HG03045 (cell line): Measurements from ENCODE around the gene PGAM1.
"Not testable (repeated sequence)": the region's sequence is repeated elsewhere in the genome, so short reads cannot be mapped to it uniquely, and the experiment has no call there.

Experiments
- ATAC-seq: cut with Tn5 transposase; IDR thresholded peaks from one replicate; pipeline ENCODE4 v1.9.1; 2021; ENCODE audit warnings: mild to moderate bottlenecking, moderate library complexity; ENCODE audit not compliant: unreplicated experiment

Gene PGAM1

DNA sequence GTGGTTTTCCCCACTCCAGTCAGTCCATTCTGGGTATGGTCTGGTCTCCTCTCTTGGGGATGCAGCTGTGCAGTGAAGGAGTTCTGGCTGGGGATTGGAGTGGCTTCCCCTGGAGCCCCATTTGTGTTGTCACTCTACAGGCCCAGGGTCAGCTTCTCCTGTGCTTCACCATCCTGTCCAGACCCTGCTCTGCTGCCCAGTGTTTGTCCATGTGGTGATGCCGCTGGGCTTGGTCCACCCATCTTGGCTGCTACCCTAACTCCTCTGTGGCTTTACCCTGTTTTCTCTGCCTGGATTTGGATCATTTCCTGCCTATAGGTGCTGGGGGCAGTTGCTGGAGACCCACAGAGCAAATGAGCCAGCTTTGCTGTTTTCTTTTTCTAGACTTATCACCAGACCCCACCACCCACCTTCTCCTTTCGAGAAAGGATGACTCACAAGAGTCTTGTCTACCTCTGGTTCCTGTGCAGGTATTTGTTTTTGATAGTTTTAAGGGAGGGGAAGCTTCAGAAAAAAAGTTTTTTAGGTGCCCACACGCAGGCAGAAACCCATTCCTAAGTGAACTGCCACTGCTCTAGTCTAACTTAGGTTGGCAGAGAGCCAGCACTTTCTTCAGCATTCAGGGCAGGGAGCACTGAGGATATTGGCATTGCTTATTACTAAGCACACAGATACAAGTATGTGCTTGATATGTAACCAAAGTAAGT, 28.5 kb downstream of the PGAM1 start:
- no peak for ATAC-seq

DNA sequence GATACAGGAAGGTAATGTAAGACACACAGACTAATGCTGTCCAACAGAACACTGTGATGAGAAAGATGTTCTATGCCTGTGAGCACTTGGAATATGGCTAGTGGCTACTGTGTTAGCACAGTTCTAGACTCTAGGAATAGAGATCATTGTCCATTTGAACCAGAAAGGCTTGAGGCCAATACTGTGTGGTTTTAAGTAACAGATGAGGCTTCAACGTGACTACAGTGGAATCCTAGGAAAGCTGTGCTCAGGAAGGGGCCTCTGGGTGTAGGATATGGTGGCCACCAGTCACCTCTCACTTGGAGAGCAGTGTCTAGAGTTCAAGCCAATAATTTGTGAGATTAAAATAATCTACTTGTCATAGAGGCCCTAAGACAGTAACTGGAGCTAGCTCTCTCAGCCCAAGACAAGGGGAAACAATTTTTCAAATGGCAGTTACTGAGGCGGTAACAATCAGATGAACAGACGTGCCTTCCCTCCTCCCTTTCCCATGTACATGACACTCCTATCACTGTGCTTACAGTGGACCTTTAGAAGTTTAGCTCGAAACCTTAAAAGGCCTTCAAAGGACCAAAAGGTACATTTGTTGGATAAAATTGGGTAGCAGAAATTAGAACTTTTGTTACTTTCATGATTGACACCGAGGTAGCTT, 30.2 kb downstream of the PGAM1 start:
- no peak for ATAC-seq

DNA sequence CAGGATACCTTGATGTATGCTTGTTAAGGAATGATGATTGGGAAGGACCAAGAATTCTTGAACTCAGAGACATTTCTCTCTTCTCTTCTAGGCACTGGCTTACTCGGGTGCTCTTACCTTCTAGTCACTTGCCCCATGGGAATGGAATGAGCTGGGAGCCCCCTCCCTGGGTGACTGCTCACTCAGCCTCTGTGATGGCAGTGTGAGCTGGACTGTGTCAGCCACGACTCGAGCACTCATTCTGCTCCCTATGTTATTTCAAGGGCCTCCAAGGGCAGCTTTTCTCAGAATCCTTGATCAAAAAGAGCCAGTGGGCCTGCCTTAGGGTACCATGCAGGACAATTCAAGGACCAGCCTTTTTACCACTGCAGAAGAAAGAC, 30.7 kb downstream of the PGAM1 start:
- ATAC-seq = no peak

DNA sequence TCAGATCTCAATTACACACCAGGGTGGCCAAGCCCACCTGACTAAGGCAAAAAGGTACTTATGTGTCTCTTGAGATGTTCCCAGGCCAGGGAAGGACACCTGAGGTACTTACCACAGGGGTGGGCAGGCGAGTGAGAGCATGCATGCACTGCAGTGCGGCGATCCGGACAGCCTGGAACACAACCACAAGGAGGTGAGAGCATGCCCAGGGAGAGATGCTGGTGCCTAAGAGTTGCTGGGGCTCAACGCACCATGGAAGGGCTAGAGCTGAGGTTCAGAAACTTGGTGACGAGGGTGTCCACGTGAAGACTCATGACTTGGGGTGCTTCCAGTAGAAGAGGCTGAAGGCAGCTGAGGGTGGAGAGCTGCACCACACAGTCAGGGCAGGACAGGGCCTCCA, 33.1 kb downstream of the PGAM1 start:
- no peak for ATAC-seq

DNA sequence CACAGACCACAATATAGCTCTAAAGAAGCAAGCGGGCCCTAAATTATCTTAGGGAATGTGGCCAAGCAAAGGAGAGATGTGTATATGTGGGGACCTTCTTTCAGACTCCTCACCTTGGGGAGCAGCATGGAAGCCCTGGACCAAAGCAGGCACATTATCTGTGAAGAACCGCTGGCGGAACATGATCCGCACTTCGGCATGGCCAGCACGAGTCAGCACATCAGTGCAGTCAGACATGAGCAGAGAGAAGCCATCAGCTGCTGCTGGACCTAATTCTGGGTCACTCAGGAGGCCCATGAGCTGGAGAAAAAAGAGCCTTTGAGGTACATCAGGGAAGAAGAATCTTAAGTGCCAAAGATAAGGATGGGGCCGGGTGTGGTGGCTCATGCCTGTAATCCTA, 33.9 kb downstream of the PGAM1 start:
- ATAC-seq = no peak

DNA sequence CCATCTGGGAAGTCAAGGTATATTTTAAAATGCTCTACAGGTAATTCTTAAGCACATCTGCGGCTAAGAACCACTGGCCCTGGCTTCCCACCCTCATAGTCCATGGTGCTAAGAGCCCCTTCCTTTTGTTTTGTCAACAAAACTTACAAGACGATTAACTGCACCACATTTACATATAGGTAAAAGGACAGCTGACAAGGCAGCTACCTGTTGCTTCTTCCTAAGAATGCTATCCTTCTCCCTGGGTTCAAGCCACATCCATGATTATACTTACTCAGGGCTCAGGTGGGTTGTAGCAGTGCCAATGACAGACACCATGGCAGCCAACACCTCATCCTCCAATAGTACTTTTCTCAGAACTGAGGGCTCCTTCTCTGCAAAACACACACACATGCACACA, 36.3 kb downstream of the PGAM1 start:
- ATAC-seq = no peak

DNA sequence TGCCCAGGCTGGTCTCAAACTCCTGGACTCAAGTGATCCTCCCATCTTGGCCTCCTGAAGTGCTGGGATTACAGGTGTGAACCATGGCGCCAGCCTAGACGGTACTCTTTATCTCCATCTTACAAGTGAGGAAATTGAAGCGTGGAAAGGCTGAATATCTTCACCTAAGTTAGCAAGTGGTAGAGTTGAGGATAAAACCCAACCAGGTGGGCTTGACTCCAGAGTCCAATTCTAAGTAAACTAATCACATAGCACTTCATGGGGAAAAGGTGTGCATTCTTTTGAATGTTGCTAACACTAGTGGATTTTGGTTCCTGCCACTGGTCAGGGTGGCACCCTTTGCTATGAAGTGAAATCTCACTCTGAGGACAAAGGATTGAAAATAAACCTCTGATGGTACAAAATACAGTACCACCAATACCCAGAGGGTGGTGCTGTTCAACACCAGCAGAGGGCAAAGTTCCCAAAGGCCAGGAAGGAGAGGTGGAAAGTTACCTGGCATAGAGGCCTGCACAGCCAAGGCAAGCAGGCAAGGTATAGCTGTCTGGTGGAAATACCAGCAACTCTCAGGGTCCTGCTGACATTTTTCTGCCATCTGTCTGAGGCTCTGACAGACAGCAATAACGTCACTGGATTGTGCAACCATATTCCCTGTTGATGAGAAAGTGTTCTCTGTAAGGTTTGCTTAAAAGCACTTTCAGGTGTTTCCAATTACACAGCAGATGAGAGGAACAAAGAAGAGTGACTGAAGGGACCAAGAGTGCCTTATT, 37.6 kb downstream of the PGAM1 start:
- no peak for ATAC-seq

DNA sequence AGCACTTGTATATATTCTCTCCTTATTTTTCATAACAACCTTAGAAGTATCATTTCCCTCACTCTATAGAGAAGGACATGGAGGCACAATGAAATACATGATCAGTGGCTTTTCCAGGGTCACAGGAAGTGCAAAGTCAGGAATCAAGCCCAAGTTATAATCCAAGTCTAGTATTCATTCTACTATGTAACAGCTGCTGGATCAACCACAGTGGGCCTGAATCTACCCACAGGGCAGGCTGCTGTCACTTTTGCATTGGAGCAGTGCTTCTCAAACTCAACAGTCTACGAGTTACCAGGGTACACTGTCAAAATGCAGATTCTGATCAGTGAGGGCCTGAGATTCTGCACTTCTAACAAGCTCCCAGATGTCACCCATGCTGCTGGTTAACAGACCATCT, 38.2 kb downstream of the PGAM1 start:
- no peak for ATAC-seq

DNA sequence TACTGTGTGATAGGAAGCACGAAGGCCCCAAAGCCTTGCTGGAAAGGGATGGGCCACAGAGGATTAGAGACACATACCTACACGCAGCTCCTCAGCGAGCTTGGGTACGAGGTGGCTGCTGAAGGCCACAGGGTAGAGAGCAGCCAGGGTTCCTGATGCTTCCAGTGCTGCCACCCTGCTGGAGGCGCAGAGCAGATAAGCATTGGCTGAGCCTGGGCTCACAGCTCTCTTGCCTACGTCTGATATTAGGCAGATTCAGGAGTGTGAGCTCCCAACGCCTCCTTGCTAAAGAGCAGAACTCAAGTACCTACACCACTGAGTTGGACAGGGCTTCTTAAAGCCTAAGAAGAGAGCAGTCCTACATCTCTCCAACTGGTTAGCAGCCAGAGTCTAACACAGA, 40.0 kb downstream of the PGAM1 start:
- ATAC-seq = no peak

DNA sequence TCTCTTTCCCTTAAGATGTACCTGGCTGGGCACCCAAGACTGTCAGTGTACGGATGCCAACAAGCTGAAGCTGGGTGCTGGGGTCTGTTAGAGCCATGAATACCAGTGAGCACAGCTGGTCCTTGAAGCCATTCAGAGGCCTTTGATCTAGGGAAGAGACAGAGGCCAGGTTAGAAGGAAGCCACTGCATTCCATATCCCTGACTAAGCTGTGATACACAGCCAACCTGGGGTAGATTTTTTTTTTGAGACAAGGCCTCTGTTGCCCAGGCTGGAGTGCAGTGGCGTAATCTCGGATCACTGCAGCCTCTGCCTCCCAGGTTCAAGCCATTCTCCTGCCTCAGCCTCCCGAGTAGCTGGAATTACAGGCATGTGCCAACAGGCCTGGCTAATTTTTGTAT, 40.8 kb downstream of the PGAM1 start:
- no peak for ATAC-seq

DNA sequence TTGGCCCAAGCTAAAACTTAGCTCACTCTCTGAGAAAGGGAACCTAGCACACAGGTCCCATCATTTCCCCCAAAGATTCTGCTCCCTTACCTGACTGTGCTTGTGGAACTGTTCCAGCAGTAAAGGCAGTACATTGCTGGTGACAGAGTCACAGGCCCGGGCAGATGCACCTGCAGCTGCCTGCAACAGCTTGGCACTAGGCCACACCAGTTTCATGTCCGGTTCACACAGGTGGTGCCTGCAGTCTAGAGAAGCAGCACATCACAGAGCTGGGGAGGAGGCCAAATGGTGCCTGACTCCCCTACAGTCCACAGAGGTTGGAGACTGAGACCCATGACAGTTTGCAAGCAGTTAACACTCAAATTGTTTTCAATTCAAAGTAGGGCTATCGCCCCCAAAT, 42.2 kb downstream of the PGAM1 start:
- no peak for ATAC-seq

DNA sequence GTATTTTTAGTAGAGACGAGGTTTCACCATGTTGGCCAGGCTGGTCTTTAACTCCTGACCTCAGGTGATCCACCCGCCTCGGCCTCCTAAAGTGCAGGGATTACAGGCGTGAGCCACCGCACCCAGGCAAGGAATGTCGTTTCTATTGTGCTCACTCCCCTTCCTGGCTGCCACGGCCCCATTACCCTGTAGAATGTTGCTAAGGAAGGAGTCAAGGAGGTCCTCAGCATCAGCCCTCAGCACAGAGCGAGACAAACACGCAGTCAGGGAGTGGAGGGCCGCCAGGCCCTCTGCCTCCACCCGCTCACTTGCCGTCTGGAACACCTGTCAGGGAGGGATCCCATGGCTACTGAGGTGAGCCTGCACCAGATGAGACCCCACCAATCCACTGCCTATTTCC, 42.8 kb downstream of the PGAM1 start:
- not testable (repeated sequence) for ATAC-seq

DNA sequence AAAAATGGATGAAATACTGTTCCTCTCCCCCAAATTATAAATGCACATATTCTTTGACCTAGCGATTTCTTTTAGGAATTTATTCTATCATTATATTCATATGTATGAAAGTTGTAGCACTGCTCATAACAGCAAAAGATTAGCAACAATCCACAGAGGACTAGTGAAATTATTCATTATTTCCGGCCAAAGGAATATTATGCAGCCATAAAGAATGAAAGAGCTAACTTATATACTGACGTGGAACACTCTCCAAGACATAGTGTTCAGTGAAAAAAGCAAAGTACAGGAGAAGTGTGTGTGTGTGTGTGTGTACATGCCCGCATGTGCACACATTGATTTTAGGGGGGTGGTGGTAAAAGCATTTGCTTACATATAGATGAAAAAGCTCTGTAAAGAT, 48.9 kb downstream of the PGAM1 start:
- ATAC-seq = no peak

DNA sequence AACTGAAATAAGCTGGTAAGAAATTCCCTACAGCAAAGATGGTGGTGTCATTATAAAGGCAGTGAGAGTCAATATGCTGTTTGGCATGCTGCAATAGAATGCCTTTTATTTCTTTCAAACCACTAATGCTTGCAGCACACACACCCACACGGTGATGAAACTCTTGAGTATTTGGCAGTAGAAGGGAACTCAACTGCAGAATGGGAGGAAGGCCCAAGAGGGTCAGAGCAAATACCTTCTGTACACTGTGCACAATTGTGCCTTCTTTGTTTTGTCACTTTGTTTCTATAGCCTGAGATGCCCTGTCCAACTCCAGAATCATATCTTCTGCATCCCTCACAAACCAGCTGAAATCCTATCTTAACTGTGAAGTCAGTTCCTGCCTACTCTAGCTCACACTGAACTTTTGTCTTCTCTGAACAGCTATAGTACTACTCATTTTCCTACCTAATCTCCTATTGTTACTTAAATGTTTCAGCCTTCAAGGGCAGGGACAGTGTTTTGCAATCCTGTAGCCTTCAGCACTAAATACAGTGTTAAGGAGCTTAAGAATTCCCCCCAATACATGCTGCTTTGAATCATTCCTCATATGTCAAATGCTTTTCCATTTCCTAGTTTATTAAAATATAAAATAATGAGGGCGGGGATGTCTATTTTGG, 50.1 kb downstream of the PGAM1 start:
- no peak for ATAC-seq

DNA sequence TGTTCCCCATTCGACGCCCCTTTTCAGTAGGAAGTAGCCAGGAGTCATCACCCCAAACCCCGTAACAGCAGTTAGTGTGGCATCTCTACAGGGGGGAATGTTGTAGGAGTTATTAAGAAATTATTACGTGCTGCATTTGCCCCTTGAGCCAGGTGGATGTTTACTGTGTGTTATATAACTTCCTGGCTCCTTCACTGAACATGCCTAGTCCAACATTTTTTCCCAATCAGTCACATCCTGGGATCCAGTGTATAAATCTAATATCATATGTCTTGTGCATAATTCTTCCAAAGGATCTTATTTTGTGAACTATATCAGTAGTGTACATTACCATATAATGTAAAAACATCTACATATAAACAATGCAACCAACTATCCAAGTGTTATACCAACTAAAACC, 53.4 kb downstream of the PGAM1 start:
- not testable (repeated sequence) for ATAC-seq

DNA sequence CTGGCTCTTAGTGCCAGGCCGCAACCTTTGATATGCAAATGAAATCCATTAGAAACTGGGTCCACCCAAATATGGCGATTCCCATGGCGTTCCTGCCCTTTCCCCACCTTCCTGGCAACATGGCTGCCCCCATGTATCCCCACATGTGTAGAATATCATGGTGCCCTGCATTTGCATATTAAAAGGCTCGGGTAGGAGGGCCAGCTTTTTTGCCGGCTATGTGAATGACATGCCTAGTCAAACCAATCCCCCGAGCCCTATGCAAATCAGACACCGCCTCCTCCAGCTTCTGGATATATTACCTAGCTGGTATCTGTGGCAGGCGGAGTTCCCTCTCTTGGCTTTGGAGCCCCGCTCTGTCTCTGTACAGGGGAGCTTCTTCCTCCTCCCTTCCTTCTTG, 53.9 kb downstream of the PGAM1 start:
- ATAC-seq = no peak

DNA sequence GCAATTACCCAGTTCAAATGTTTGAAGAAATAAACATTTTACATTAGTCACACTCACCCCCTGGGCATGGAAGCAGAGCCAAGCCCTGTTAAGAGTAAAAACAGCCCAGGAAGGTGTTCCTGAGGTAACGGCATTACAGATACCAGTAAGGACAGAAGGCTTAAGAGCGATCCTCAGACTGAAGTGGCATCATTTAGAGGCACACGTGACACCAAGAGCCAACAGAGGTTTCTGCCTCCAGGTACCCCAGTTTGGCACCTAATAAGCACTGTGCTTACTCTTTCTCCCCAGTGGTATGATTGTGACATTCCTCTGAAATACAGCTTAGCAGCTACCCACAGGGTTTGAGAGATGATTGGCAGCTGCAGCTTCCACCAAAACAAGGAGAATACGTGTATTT, 55.1 kb downstream of the PGAM1 start:
- no peak for ATAC-seq

DNA sequence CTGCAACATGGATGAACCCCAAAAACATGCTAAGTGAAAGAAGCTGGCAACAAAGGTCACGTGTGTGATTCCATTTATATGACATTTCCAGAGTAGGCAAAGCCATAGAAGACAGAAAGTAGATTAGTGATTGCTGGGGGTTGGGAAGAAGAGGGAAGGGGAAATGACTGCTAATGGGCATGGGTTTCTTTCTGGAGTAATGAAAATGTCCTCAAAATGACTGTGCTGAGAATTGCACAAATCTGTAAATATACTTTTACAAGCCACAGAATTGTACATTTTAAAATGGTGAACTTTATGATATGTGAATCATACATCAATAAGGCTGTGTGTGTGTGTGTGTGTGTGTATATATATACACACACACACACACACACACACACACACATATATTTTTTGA, 56.4 kb downstream of the PGAM1 start:
- ATAC-seq = no peak
